ENCODE measurements around the gene MEGF6. TPM values are rescaled to one million over a fixed set of nuclear protein-coding genes. Genes with fewer than 3 reads are reported as not detected.

Gene MEGF6
- total and polyA plus RNA-seq, 2 of the 8 experiments (the other 6 are each of a cell fraction or from before 2014, with no cell fraction given), result 4.1 to 14.8 TPM

DNA sequence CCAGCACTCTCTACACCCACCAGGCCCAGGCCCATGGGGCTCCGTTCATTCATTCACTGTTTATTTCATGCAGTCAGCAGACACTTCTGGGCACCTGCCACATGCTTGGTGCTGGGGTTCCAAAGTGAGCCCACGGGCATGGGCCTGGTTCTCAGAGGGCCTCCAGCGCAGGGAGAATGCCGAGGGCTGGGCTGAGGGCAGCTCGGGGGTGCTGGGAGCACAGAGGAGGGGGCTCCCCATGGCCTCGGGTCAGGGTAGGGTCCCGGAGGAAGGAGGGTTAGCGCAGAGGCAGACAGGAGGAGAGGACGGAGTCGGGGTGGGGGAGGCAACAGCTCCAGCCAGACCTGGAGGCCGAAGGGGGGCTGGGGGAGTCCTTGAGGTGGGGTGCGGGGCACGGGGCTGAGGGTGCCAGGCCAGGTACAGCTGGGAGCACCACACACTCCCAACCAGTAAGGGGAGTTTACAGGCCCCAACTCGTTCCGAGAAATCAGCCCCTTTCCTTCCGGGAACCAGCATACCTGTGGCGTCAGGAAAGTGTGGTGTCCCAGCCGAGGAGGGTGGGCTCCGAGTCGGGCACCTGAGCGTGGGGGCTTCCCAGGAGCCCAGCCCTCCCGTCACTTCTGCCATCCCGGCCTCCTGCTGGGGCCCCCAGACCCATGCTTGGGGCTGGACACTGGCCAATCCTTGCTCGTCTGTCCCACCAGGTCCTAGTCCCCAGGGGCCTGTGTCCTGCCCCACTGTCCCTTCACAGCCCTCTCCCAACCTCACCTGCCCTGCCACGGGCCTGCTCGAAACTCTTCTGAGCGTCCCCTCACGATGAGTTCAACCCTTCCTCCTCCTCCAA, 146.0 kb downstream of the MEGF6 start (continued):
- TF ChIP-seq CREB1 (IDR thresholded peaks at IDR 0.05) (no peak), CHD1 (IDR thresholded peaks at IDR 0.05; ENCODE audit: low read depth, low read length) (no peak), CHD2 (IDR thresholded peaks at IDR 0.05; ENCODE audit: low read length) (no peak), CTBP2 (IDR thresholded peaks at IDR 0.05; ENCODE audit: borderline replicate concordance, insufficient read depth, insufficient read length, low read length) (no peak), CEBPB (IDR thresholded peaks at IDR 0.05; ENCODE audit: low read depth, low read length) (no peak), RNF2 (IDR thresholded peaks at IDR 0.05; ENCODE audit: borderline replicate concordance, low read depth, low read length, missing control alignments, poor library complexity, severe bottlenecking) (no peak)

Measured in H1 (cell line).